Measurements from ENCODE around the gene PPP2R5C.
"Not testable (repeated sequence)": the region's sequence is repeated elsewhere in the genome, so short reads cannot be mapped to it uniquely, and the experiment has no call there.

PPP2R5C gene

GRCh38 chr14:101761032-101761880 is at the start of gene PPP2R5C:
TSS of gene PPP2R5C (plus strand) at chr14:101761709. CDS start at chr14:101761894, 185 bp downstream.
- TF ChIP-seq ZNF274 (IDR thresholded peaks at IDR 0.05; ENCODE audit: low read depth, low read length): no peak
- peak within 1 kb of the TSS; percentile 91 for H3K4me3 ChIP-seq (ENCODE audit: low read length)

GRCh38 chr14:101711857-101712233 is 49.7 kb upstream of the PPP2R5C start:
- H3K4me3 ChIP-seq (ENCODE audit: low read length): not testable (repeated sequence)

- not testable (repeated sequence) for H3K4me3 ChIP-seq (ENCODE audit: low read length)
These were observed 49.2 kb upstream of the PPP2R5C start for GRCh38 chr14:101712341-101712740.

- not testable (repeated sequence) for H3K4me3 ChIP-seq (ENCODE audit: low read length)
These were observed 48.4 kb upstream of the PPP2R5C start for GRCh38 chr14:101713091-101713490.

GRCh38 chr14:101713621-101714349 is 47.7 kb upstream of the PPP2R5C start:
- TF ChIP-seq ZNF274 (IDR thresholded peaks at IDR 0.05; ENCODE audit: low read depth, low read length): no peak
- H3K4me3 ChIP-seq (ENCODE audit: low read length): no peak overlapping the region

GRCh38 chr14:101714394-101714793 is 47.1 kb upstream of the PPP2R5C start:
- H3K4me3 ChIP-seq (ENCODE audit: low read length): no peak overlapping the region
- no peak for TF ChIP-seq ZNF274 (IDR thresholded peaks at IDR 0.05; ENCODE audit: low read depth, low read length)

- H3K4me3 ChIP-seq (ENCODE audit: low read length): no peak overlapping the region
- TF ChIP-seq ZNF274 (IDR thresholded peaks at IDR 0.05; ENCODE audit: low read depth, low read length): no peak
These were observed 46.1 kb upstream of the PPP2R5C start for GRCh38 chr14:101715210-101716076.

- TF ChIP-seq ZNF274 (IDR thresholded peaks at IDR 0.05; ENCODE audit: low read depth, low read length): no peak
- no peak overlapping the region for H3K4me3 ChIP-seq (ENCODE audit: low read length)
These were observed 45.2 kb upstream of the PPP2R5C start for GRCh38 chr14:101716077-101716950.

- no peak for TF ChIP-seq ZNF274 (IDR thresholded peaks at IDR 0.05; ENCODE audit: low read depth, low read length)
- no peak overlapping the region for H3K4me3 ChIP-seq (ENCODE audit: low read length)
These were observed 44.4 kb upstream of the PPP2R5C start for GRCh38 chr14:101716956-101717662.

GRCh38 chr14:101717663-101718490 is 43.6 kb upstream of the PPP2R5C start:
- TF ChIP-seq ZNF274 (IDR thresholded peaks at IDR 0.05; ENCODE audit: low read depth, low read length): no peak
- H3K4me3 ChIP-seq (ENCODE audit: low read length): no peak overlapping the region

GRCh38 chr14:101719045-101719645 is 42.4 kb upstream of the PPP2R5C start:
- no peak overlapping the region for H3K4me3 ChIP-seq (ENCODE audit: low read length)
- no peak for TF ChIP-seq ZNF274 (IDR thresholded peaks at IDR 0.05; ENCODE audit: low read depth, low read length)

- TF ChIP-seq ZNF274 (IDR thresholded peaks at IDR 0.05; ENCODE audit: low read depth, low read length): no peak
- H3K4me3 ChIP-seq (ENCODE audit: low read length): no peak overlapping the region
These were observed 41.8 kb upstream of the PPP2R5C start for GRCh38 chr14:101719708-101720107.
